Lung (tissue), 12 donors: ENCODE measurements around the gene MOGAT1. TPM values are rescaled to one million over a fixed set of nuclear protein-coding genes. Genes with fewer than 3 reads are reported as not detected.

Source experiments
- ATAC-seq: fragments of 200-7000 bp; cut with Tn5 transposase; one replicate; pipeline ENCODE4 v1.9.1; 2020; ENCODE audit warnings: moderate number of reproducible peaks; ENCODE audit not compliant: insufficient read depth, low FRiP score
- DNase-seq, 3 donors: peaks; one replicate each; pipeline ENCODE4 v3.0.0-alpha.2; 2013 to 2017
- H3K27ac ChIP-seq, 2 donors: one replicate each; pipeline ENCODE4 v1.5.1; 2013; ENCODE audit warnings: mild to moderate bottlenecking in 2 of 2, moderate library complexity in 2 of 2, control low read depth in 1 of 2, inconsistent platforms in 1 of 2, low read depth in 1 of 2, low read length in 1 of 2
- H3K27me3 ChIP-seq, 3 donors: one replicate each; pipeline ENCODE4 v1.5.1; 2013; ENCODE audit warnings: low read length in 2 of 3; ENCODE audit not compliant: control insufficient read depth in 3 of 3, insufficient read depth in 3 of 3
- H3K36me3 ChIP-seq, 4 donors: one replicate each; pipeline ENCODE4 v1.5.1; 2013; ENCODE audit warnings: low read length in 4 of 4, mild to moderate bottlenecking in 1 of 4, moderate library complexity in 1 of 4; ENCODE audit not compliant: control insufficient read depth in 4 of 4, insufficient read depth in 4 of 4
- H3K4me1 ChIP-seq, 5 donors: one replicate each; pipeline ENCODE4 v1.5.1; 2013; ENCODE audit warnings: low read length in 5 of 5, mild to moderate bottlenecking in 2 of 5, moderate library complexity in 1 of 5; ENCODE audit not compliant: control insufficient read depth in 5 of 5, insufficient read depth in 5 of 5
- H3K4me3 ChIP-seq: one replicate; pipeline ENCODE4 v1.5.1; 2013; ENCODE audit warnings: mild to moderate bottlenecking, control low read depth, moderate library complexity
- H3K9ac ChIP-seq, 2 donors: one replicate each; pipeline ENCODE4 v1.5.1; 2013; ENCODE audit warnings: low read length in 2 of 2, control low read depth in 1 of 2; ENCODE audit not compliant: insufficient read depth in 1 of 2
- H3K9me3 ChIP-seq, 4 donors: one replicate each; pipeline ENCODE4 v1.5.1; 2013; ENCODE audit warnings: low read length in 3 of 4, mild to moderate bottlenecking in 1 of 4, moderate library complexity in 1 of 4; ENCODE audit not compliant: control insufficient read depth in 4 of 4, insufficient read depth in 3 of 4
- WGBS, 2 donors: extraction: QIAGEN DNeasy Blood & Tissue Kit; methylation state at CpG; one replicate each; pipeline ENCODE4 v1.1.7; 2013; 5-methylcytosine and 5-hydroxymethylcytosine counted together
- polyA plus RNA-seq, 2 donors: library from polyadenylated mRNA; stranded (reverse); fragments of 200-250 nt; gene quantifications; one replicate each; pipeline ENCODE4 v1.2.1, GENCODE V29; 2013
- total RNA-seq, 2 donors: library from RNA; depleted of rRNA in 1 of 2; stranded (reverse); fragments of >200 nt in 1 of 2; gene quantifications; one replicate each; pipeline ENCODE4 v1.2.1, GENCODE V29; 2014 to 2021
- TF ChIP-seq, protein P1 (sequence below): IDR thresholded peaks from 2 replicates; pipeline ENCODE4 v1.5.1; 2012; ENCODE audit warnings: mild to moderate bottlenecking; ENCODE audit errors: control extremely low read depth, extremely low read depth
- donor health status: control.
- donor health status: control.
- donor health status: Bipolar disorder and iron deficiency.
- donor health status: healthy.
- donor health status: DM: yes; HTN: yes; CAD: no.

Gene MOGAT1
- total and polyA plus RNA-seq, 4 donors: 0.08 to 1.7 (median 0.18) TPM; not detected in 1

DNA sequence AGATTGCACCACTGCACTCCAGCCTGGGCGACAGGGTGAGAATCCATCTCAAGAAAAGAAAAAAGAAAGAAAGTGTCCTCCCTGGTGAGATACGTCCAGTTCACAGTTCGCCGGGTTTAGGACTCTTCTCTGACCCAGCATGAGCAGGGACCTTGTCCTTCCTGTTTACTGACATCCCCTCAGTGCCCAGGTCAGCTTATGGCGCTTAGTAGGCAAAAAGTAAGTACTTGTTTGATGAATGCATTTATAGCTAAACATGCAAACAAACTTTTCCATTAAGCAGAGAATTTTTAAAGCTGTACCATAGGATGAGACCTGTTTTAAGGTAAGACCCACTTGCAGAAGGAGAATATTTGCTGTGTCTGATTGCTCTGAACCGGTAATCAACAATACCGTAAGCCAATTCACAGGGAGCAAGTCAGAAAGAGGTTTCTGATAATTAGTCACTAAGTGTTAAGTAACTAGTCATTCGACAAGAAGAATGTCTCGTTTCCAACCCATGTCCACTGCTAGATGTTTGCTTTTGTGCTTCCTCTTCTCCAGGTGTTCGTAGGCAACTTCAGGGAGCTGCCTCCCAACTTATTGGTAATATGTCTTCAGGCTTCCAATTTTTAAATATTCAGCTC lies 40.0 kb downstream of the MOGAT1 start:
- no peak for ATAC-seq
- H3K27me3 ChIP-seq: no peaks in the 10 kb centered on the region
- 88 to 90% methylated on average over 10 of the region's 10 CpGs for WGBS, 2 donors
- H3K36me3 ChIP-seq: no peaks in the 10 kb centered on the region
- H3K4me1 ChIP-seq: peaks cover 0 to 34% (median 7%) of the 10 kb centered on the region in 5 donors
- TF ChIP-seq, protein P1, sequence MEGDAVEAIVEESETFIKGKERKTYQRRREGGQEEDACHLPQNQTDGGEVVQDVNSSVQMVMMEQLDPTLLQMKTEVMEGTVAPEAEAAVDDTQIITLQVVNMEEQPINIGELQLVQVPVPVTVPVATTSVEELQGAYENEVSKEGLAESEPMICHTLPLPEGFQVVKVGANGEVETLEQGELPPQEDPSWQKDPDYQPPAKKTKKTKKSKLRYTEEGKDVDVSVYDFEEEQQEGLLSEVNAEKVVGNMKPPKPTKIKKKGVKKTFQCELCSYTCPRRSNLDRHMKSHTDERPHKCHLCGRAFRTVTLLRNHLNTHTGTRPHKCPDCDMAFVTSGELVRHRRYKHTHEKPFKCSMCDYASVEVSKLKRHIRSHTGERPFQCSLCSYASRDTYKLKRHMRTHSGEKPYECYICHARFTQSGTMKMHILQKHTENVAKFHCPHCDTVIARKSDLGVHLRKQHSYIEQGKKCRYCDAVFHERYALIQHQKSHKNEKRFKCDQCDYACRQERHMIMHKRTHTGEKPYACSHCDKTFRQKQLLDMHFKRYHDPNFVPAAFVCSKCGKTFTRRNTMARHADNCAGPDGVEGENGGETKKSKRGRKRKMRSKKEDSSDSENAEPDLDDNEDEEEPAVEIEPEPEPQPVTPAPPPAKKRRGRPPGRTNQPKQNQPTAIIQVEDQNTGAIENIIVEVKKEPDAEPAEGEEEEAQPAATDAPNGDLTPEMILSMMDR: no peak
- no peak for DNase-seq
- H3K9me3 ChIP-seq: no peaks in the 10 kb centered on the region
- H3K27ac ChIP-seq: peak overlapping the region in 1 of 2 donors; percentile 27
- H3K9ac ChIP-seq: no peak overlapping the region
- no peak overlapping the region for H3K4me3 ChIP-seq

GRCh38 chr2:222713002-222713401 lies 41.5 kb downstream of the MOGAT1 start:
- WGBS, 2 donors: 83 to 87% methylated on average over 3 of the region's 3 CpGs
- ATAC-seq: no peak
- peaks cover 0 to 34% (median 7%) of the 10 kb centered on the region in 5 donors for H3K4me1 ChIP-seq
- peak in 1 of 3 donors; percentile 32 for DNase-seq
- H3K9me3 ChIP-seq: no peaks in the 10 kb centered on the region
- no peaks in the 10 kb centered on the region for H3K27me3 ChIP-seq
- H3K27ac ChIP-seq: no peak overlapping the region
- H3K4me3 ChIP-seq: no peak overlapping the region
- TF ChIP-seq, protein P1: no peak
- no peaks in the 10 kb centered on the region for H3K36me3 ChIP-seq
- H3K9ac ChIP-seq: no peak overlapping the region

- peak; percentile 60 for ATAC-seq
- Histone ChIP-seq H3K36me3 (no peaks in the 10 kb centered on the region), H3K4me3 (no peak overlapping the region), H3K27me3 (no peaks in the 10 kb centered on the region), H3K4me1 (peaks cover 0 to 20% (median 7%) of the 10 kb centered on the region in 5 donors), H3K27ac (peak overlapping the region in 1 of 2 donors; percentile 75), H3K9ac (no peak overlapping the region), H3K9me3 (no peaks in the 10 kb centered on the region)
- peak; percentile 91 to 99 (median 98) for DNase-seq
- 48 to 73% methylated on average over 7 of the region's 7 CpGs for WGBS, 2 donors
- TF ChIP-seq, protein P1: no peak
Measured at GRCh38 chr2:222714361-222715241, 43.1 kb downstream of the MOGAT1 start.
